Activated B cell treated with CpG ODN at 0.5 μM for 24 hours (primary cell): ENCODE measurements around the gene SLC9A3. TPM values are rescaled to one million over a fixed set of nuclear protein-coding genes. Genes with fewer than 3 reads are reported as not detected.

Experiments used
- ATAC-seq: fragments of 200-7000 bp; cut with Tn5 transposase; one replicate; pipeline ENCODE4 v1.10.0; 2021; ENCODE audit warnings: low read depth, mild to moderate bottlenecking, moderate library complexity
- CTCF ChIA-PET: fragments of 350-600 bp; sonication (Branson Sonifier 250); formaldehyde crosslinking; loops from one replicate; lab custom pipeline; 2021; ENCODE audit warnings: antibody characterized with exemption; lab: Charles Lee
- POLR2A ChIA-PET: fragments of 350-600 bp; sonication (Branson Sonifier 250); formaldehyde crosslinking; loops from one replicate; lab custom pipeline; 2021; ENCODE audit warnings: antibody characterized with exemption; lab: Charles Lee
- DNase-seq: peaks from one replicate; pipeline ENCODE4 v3.0.0; 2022
- H3K27ac Mint-ChIP-seq: one replicate; pipeline ENCODE4 v1.8.0; 2020; ENCODE audit warnings: mixed read lengths
- H3K27me3 Mint-ChIP-seq: one replicate; pipeline ENCODE4 v1.8.0; 2021; ENCODE audit warnings: mixed read lengths
- H3K36me3 Mint-ChIP-seq: one replicate; pipeline ENCODE4 v1.8.0; 2021; ENCODE audit warnings: low read depth, mixed read lengths
- H3K4me1 Mint-ChIP-seq: one replicate; pipeline ENCODE4 v1.8.0; 2021; ENCODE audit warnings: mixed read lengths
- H3K4me3 Mint-ChIP-seq: one replicate; pipeline ENCODE4 v1.8.0; 2020; ENCODE audit warnings: mild to moderate bottlenecking, mixed read lengths
- H3K9me3 Mint-ChIP-seq: one replicate; pipeline ENCODE4 v1.8.0; 2020; ENCODE audit warnings: mixed read lengths
- CTCF ChIP-seq: fragments of 200-600 bp; IDR thresholded peaks from one replicate; pipeline ENCODE4 v1.8.0; 2022; ENCODE audit warnings: antibody characterized with exemption, mild to moderate bottlenecking
- intact Hi-C: fragments of 100-400 bp; cut with micrococcal nuclease; formaldehyde crosslinking; loops from one replicate; pipeline ENCODE4 v1.15.1; 2024
- total RNA-seq: library from RNA; stranded (reverse); gene quantifications from 2 replicates; pipeline ENCODE4 v1.2.3, GENCODE V29; 2022

SLC9A3 gene
- total RNA-seq, 1 donor from 2014 or later: 0.20 TPM

- no peak for TF ChIP-seq CTCF
- CTCF ChIA-PET: no interaction called here
- POLR2A ChIA-PET: no interaction called here
- intact Hi-C loops: no loop called here
- peaks cover 18% of the 10 kb centered on the region for H3K27me3 Mint-ChIP-seq
- no peak for ATAC-seq
- H3K27ac Mint-ChIP-seq: no peak overlapping the region
- no peaks in the 10 kb centered on the region for H3K9me3 Mint-ChIP-seq
- no peaks in the 10 kb centered on the region for H3K36me3 Mint-ChIP-seq
- no peak for DNase-seq
- no peaks in the 10 kb centered on the region for H3K4me1 Mint-ChIP-seq
- H3K4me3 Mint-ChIP-seq: no peak overlapping the region
These were observed 40.7 kb downstream of the SLC9A3 start for GRCh38 chr5:483434-484140.

- H3K36me3 Mint-ChIP-seq: no peaks in the 10 kb centered on the region
- ChIA-PET CTCF (no interaction called here), POLR2A (no interaction called here)
- H3K27ac Mint-ChIP-seq: no peak overlapping the region
- DNase-seq (no peak), ATAC-seq (no peak)
- intact Hi-C loops: no loop called here
- no peak overlapping the region for H3K4me3 Mint-ChIP-seq
- H3K27me3 Mint-ChIP-seq: peaks cover 18% of the 10 kb centered on the region
- no peaks in the 10 kb centered on the region for H3K4me1 Mint-ChIP-seq
- no peaks in the 10 kb centered on the region for H3K9me3 Mint-ChIP-seq
- no peak for TF ChIP-seq CTCF
These were observed 41.2 kb downstream of the SLC9A3 start for GRCh38 chr5:483011-483410.

- no peaks in the 10 kb centered on the region for H3K9me3 Mint-ChIP-seq
- DNase-seq (no peak), ATAC-seq (no peak)
- no peaks in the 10 kb centered on the region for H3K4me1 Mint-ChIP-seq
- no peak overlapping the region for H3K27ac Mint-ChIP-seq
- no peak for TF ChIP-seq CTCF
- ChIA-PET POLR2A (no interaction called here), CTCF (no interaction called here)
- H3K4me3 Mint-ChIP-seq: no peak overlapping the region
- no peaks in the 10 kb centered on the region for H3K36me3 Mint-ChIP-seq
- intact Hi-C loops: no loop called here
- peaks cover 22% of the 10 kb centered on the region for H3K27me3 Mint-ChIP-seq
These were observed 41.7 kb downstream of the SLC9A3 start for GRCh38 chr5:482506-482905.

GRCh38 chr5:482021-482420 is 42.2 kb downstream of the SLC9A3 start:
- POLR2A ChIA-PET: no interaction called here
- H3K9me3 Mint-ChIP-seq: no peaks in the 10 kb centered on the region
- intact Hi-C loops: no loop called here

GRCh38 chr5:481347-481746 is 42.9 kb downstream of the SLC9A3 start:
- H3K9me3 Mint-ChIP-seq: no peaks in the 10 kb centered on the region
- CTCF ChIA-PET: no interaction called here

More at GRCh38 chr5:482021-482420, 42.2 kb downstream of the SLC9A3 start:
- DNase-seq: no peak
- CTCF ChIA-PET: no interaction called here
- no peak overlapping the region for H3K27ac Mint-ChIP-seq
- ATAC-seq: no peak
- H3K4me3 Mint-ChIP-seq: no peak overlapping the region
- TF ChIP-seq CTCF: no peak
- no peaks in the 10 kb centered on the region for H3K36me3 Mint-ChIP-seq
- peaks cover 25% of the 10 kb centered on the region for H3K27me3 Mint-ChIP-seq
- H3K4me1 Mint-ChIP-seq: no peaks in the 10 kb centered on the region

More at GRCh38 chr5:481347-481746, 42.9 kb downstream of the SLC9A3 start:
- DNase-seq (no peak), ATAC-seq (no peak)
- H3K4me3 Mint-ChIP-seq: no peak overlapping the region
- H3K4me1 Mint-ChIP-seq: no peaks in the 10 kb centered on the region
- TF ChIP-seq CTCF: no peak
- intact Hi-C loops: no loop called here
- no peak overlapping the region for H3K27ac Mint-ChIP-seq
- POLR2A ChIA-PET: no interaction called here
- H3K36me3 Mint-ChIP-seq: no peaks in the 10 kb centered on the region
- H3K27me3 Mint-ChIP-seq: peaks cover 28% of the 10 kb centered on the region
